ENCODE data around the gene ARHGAP24.

GRCh38 chr4:85932500-85933290 lies 457.7 kb downstream of the ARHGAP24 start:
- TF ChIP-seq CTCF (IDR thresholded peaks at IDR 0.05) (no peak), POLR2A (IDR thresholded peaks at IDR 0.05) (no peak)

All from right lobe of liver (tissue), 4 donors.